Caco-2 (cell line): ENCODE measurements around the gene PTCD1. TPM values are rescaled to one million over a fixed set of nuclear protein-coding genes. Genes with fewer than 3 reads are reported as not detected.
A peak's percentile ranks its signal among the peaks of the same experiment; 100 is the strongest.

Experiments
- BruUV-seq: library from RNA; stranded (reverse); fragments of 400-500 nt; replicated peaks from 2 replicates; lab custom pipeline; 2021; lab: Mats Ljungman, UMichigan
- CTCF ChIA-PET: fragments of 300-600 bp; sonication (Branson Sonifier 250); formaldehyde crosslinking; loops from one replicate; lab custom pipeline; 2022; ENCODE audit warnings: antibody characterized with exemption; lab: Charles Lee
- POLR2A ChIA-PET: fragments of 300-600 bp; sonication (Branson Sonifier 250); formaldehyde crosslinking; loops from one replicate; lab custom pipeline; 2022; ENCODE audit warnings: antibody characterized with exemption; lab: Charles Lee
- DNase-seq, 2 experiments: peaks; one replicate each; pipeline versions ENCODE4 v3.0.0 to v3.0.0-alpha.2; 2020 to 2022
- H3K27me3 ChIP-seq: replicated peaks from 2 replicates; pipeline ENCODE4 v1.6.0; 2011; ENCODE audit warnings: low read length; ENCODE audit not compliant: control insufficient read depth, insufficient read depth
- H3K36me3 ChIP-seq: 2 replicates; pipeline ENCODE4 v1.5.1; 2011; ENCODE audit warnings: low read length; ENCODE audit not compliant: control insufficient read depth, insufficient read depth
- H3K4me1 ChIP-seq: fragments of 250-450 bp; sonication (Bioruptor Pico); 2 replicates; pipeline ENCODE4 v1.5.1; 2020; ENCODE audit warnings: mild to moderate bottlenecking
- H3K4me3 ChIP-seq: 2 replicates; pipeline ENCODE4 v1.5.1; 2011; ENCODE audit warnings: low read depth, mild to moderate bottlenecking, control low read depth, low read length
- H3K9me3 ChIP-seq: fragments of 250-450 bp; sonication (Bioruptor Pico); 2 replicates; pipeline ENCODE4 v1.5.1; 2020; ENCODE audit warnings: mild to moderate bottlenecking, moderate library complexity
- H3K27ac Mint-ChIP-seq: one replicate; pipeline ENCODE4 v1.8.0; 2022; ENCODE audit warnings: mixed read lengths; ENCODE audit not compliant: unreplicated experiment
- H3K27me3 Mint-ChIP-seq: one replicate; pipeline ENCODE4 v1.8.0; 2022; ENCODE audit warnings: mixed read lengths; ENCODE audit not compliant: insufficient read depth, unreplicated experiment
- H3K36me3 Mint-ChIP-seq: one replicate; pipeline ENCODE4 v1.8.0; 2022; ENCODE audit warnings: mild to moderate bottlenecking, mixed read lengths; ENCODE audit not compliant: insufficient read depth, unreplicated experiment
- H3K4me1 Mint-ChIP-seq: one replicate; pipeline ENCODE4 v1.8.0; 2022; ENCODE audit warnings: low read depth, mixed read lengths; ENCODE audit not compliant: unreplicated experiment
- H3K4me3 Mint-ChIP-seq: one replicate; pipeline ENCODE4 v1.8.0; 2022; ENCODE audit warnings: mild to moderate bottlenecking, moderate library complexity, mixed read lengths; ENCODE audit not compliant: unreplicated experiment
- H3K9me3 Mint-ChIP-seq: one replicate; pipeline ENCODE4 v1.8.0; 2022; ENCODE audit warnings: mixed read lengths; ENCODE audit not compliant: unreplicated experiment
- intact Hi-C: fragments of 100-400 bp; cut with micrococcal nuclease; formaldehyde crosslinking; loops from one replicate; pipeline ENCODE4 v1.10.0; 2022; ENCODE audit not compliant: unreplicated experiment
- total RNA-seq: library from RNA; stranded (reverse); gene quantifications from 2 replicates; pipeline ENCODE4 v1.2.3, GENCODE V29; 2022
- TF ChIP-seq, protein P1 (sequence below), 2 experiments: fragments of 200-600 bp in 1 of 2; IDR thresholded peaks; 1 replicate in 1 of 2; 2 replicates in 1 of 2; pipeline versions ENCODE4 v1.5.1 to v1.8.0; 2011 to 2022; ENCODE audit warnings: antibody characterized with exemption in 1 of 2, control low read depth in 1 of 2, inconsistent platforms in 1 of 2, low read depth in 1 of 2, low read length in 1 of 2, mild to moderate bottlenecking in 1 of 2, moderate library complexity in 1 of 2; ENCODE audit not compliant: insufficient read depth in 1 of 2, severe bottlenecking in 1 of 2, unreplicated experiment in 1 of 2

The PTCD1 gene
- total RNA-seq, 1 experiment from 2014 or later = 59.6 TPM

DNA sequence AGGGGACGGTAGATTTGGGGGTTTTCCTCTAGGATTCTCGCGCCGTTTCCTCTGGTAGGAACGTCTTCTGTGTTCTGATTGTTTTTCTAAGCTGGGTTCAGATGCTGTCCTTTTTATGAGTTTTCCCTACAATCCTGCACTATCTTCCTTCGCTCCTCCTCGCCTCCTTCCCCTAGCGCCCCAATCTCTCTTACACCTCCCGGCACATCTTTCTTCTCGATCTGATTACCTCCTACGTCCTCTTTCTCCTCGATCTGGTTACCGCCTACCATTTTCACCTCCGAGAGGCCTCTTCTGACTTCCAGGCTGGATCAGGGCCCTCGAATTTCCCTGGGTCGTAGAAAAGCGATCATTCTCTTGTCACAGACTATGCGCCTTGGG, 29.4 kb downstream of the PTCD1 start:
- Mint-ChIP-seq H3K27ac (peak overlapping the region; percentile 92), H3K4me3 (peak overlapping the region; percentile 91), H3K36me3 (peaks cover 78% of the 10 kb centered on the region), H3K9me3 (no peaks in the 10 kb centered on the region), H3K27me3 (no peaks in the 10 kb centered on the region), H3K4me1 (peaks cover 22% of the 10 kb centered on the region)
- DNase-seq = no peak
- TSS peak; percentile 43 for BruUV-seq
- Histone ChIP-seq H3K4me1 (peaks cover 9% of the 10 kb centered on the region), H3K27me3 (no peaks in the 10 kb centered on the region), H3K36me3 (peaks cover 8% of the 10 kb centered on the region), H3K9me3 (no peaks in the 10 kb centered on the region), H3K4me3 (peak overlapping the region; percentile 94)
- CTCF ChIA-PET = interaction anchor here (0.5 to 1.9 kb wide), 2 partner anchors 37 to 45 kb away, joined by 3 to 5 read pairs; no protein-coding TSS in a partner anchor
- intact Hi-C loops = loop anchor here (2.0 kb wide), 2 partner anchors 24 to 36 kb away; no protein-coding TSS in a partner anchor
- POLR2A ChIA-PET = interaction anchor here (0.5 to 1.9 kb wide), 11 partner anchors 9 to 286 kb away, joined by 3 to 17 read pairs (median 4); partner anchors contain the start of genes ARPC1B, CPSF4 and PTCD1
- TF ChIP-seq, protein P1, sequence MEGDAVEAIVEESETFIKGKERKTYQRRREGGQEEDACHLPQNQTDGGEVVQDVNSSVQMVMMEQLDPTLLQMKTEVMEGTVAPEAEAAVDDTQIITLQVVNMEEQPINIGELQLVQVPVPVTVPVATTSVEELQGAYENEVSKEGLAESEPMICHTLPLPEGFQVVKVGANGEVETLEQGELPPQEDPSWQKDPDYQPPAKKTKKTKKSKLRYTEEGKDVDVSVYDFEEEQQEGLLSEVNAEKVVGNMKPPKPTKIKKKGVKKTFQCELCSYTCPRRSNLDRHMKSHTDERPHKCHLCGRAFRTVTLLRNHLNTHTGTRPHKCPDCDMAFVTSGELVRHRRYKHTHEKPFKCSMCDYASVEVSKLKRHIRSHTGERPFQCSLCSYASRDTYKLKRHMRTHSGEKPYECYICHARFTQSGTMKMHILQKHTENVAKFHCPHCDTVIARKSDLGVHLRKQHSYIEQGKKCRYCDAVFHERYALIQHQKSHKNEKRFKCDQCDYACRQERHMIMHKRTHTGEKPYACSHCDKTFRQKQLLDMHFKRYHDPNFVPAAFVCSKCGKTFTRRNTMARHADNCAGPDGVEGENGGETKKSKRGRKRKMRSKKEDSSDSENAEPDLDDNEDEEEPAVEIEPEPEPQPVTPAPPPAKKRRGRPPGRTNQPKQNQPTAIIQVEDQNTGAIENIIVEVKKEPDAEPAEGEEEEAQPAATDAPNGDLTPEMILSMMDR (IDR thresholded peaks at IDR 0.05; ENCODE audit: insufficient read depth in 1 of 2, low read depth in 1 of 2, low read length in 1 of 2, severe bottlenecking in 1 of 2, unreplicated experiment in 1 of 2) = no peak

GRCh38 chr7:99408379-99409191, 30.0 kb downstream of the PTCD1 start, which contains the start of the genes BUD31 and PDAP1:
Gene BUD31 (plus strand): TSS chr7:99408969. CDS start chr7:99411093, 2,124 bp downstream.
Gene PDAP1 (minus strand): TSS chr7:99408597. CDS start chr7:99408548, 49 bp downstream.
- H3K4me1 Mint-ChIP-seq = peaks cover 22% of the 10 kb centered on the region
- H3K4me3 ChIP-seq = peak within 1 kb of the TSS; percentile 94
- H3K4me3 Mint-ChIP-seq = peak within 1 kb of the TSS; percentile 91
- TF ChIP-seq, protein P1 (IDR thresholded peaks at IDR 0.05; ENCODE audit: insufficient read depth in 1 of 2, low read depth in 1 of 2, low read length in 1 of 2, severe bottlenecking in 1 of 2, unreplicated experiment in 1 of 2) = no peak
- H3K9me3 Mint-ChIP-seq = no peaks in the 10 kb centered on the region
- H3K27ac Mint-ChIP-seq = peak within 1 kb of the TSS; percentile 92
- peaks cover 9% of the 10 kb centered on the region for H3K4me1 ChIP-seq
- intact Hi-C loops = loop anchor here (2.0 kb wide), 2 partner anchors 24 to 36 kb away; no protein-coding TSS in a partner anchor
- H3K27me3 Mint-ChIP-seq = no peaks in the 10 kb centered on the region
- no TSS peak for BruUV-seq
- no peaks in the 10 kb centered on the region for H3K9me3 ChIP-seq
- peak; percentile 94 for DNase-seq
- ChIA-PET POLR2A (interaction anchor here (0.6 to 1.9 kb wide), 13 partner anchors 9 to 285 kb away, joined by 3 to 17 read pairs (median 4); partner anchors contain the start of genes CPSF4, PTCD1 and ZSCAN25), CTCF (interaction anchor here (0.5 to 1.9 kb wide), 3 partner anchors 12 to 46 kb away, joined by 3 to 5 read pairs (median 3); no protein-coding TSS in a partner anchor)
- H3K36me3 Mint-ChIP-seq = peaks cover 78% of the 10 kb centered on the region
- peaks cover 10% of the 10 kb centered on the region for H3K36me3 ChIP-seq
- H3K27me3 ChIP-seq = no peaks in the 10 kb centered on the region

DNA sequence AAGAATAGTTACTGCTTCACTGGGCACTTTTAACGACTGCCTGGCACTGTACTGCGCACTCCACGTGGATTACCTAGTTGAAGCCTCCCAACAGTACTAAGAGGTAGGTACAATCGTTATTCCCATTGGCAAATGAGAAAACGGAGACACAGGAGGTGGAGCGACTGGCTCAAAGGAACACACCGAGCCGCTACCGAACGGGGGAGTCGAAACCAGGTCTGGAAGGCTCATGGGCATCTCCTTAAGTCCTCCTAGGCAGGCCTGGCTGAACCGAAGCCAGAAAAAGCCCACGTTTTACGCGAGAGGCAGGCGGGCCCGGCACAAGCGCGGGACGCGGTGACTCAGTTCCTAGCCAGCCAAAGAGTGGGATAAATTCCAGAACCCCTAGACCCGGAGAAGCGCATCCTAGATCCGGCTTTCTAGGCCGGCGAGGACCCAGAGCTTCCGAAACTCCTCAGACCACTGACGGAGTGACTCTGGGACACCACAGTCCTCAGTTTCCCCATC, 30.7 kb downstream of the PTCD1 start:
- CTCF ChIA-PET = interaction anchor here (1.6 to 1.9 kb wide), 2 partner anchors 13 to 35 kb away, joined by 3 to 5 read pairs; no protein-coding TSS in a partner anchor
- Mint-ChIP-seq H3K36me3 (peaks cover 78% of the 10 kb centered on the region), H3K27ac (peak overlapping the region; percentile 92), H3K9me3 (no peaks in the 10 kb centered on the region), H3K4me1 (peaks cover 25% of the 10 kb centered on the region), H3K4me3 (peak overlapping the region; percentile 91), H3K27me3 (no peaks in the 10 kb centered on the region)
- BruUV-seq = no TSS peak
- Histone ChIP-seq H3K4me1 (peaks cover 9% of the 10 kb centered on the region), H3K36me3 (peaks cover 9% of the 10 kb centered on the region), H3K9me3 (no peaks in the 10 kb centered on the region), H3K4me3 (peak overlapping the region; percentile 94), H3K27me3 (no peaks in the 10 kb centered on the region)
- intact Hi-C loops = loop anchor here (2.0 kb wide), 2 partner anchors 25 to 35 kb away; no protein-coding TSS in a partner anchor
- TF ChIP-seq, protein P1 (IDR thresholded peaks at IDR 0.05; ENCODE audit: insufficient read depth in 1 of 2, low read depth in 1 of 2, low read length in 1 of 2, severe bottlenecking in 1 of 2, unreplicated experiment in 1 of 2) = no peak
- POLR2A ChIA-PET = interaction anchor here (1.0 to 1.9 kb wide), 6 partner anchors 8 to 209 kb away, joined by 3 to 17 read pairs (median 6); partner anchors contain the start of gene ZSCAN25
- DNase-seq = peak in 1 of 2 experiments; percentile 43
